Measurements from ENCODE around the gene ANKRD40.

GRCh38 chr17:50672071-50672470 is 35.6 kb downstream of the ANKRD40 start:
- TF ChIP-seq POLR2A (IDR thresholded peaks at IDR 0.05), result no peak
- no peak for TF ChIP-seq CTCF (IDR thresholded peaks at IDR 0.05)
- no peak for TF ChIP-seq POLR2AphosphoS5 (IDR thresholded peaks at IDR 0.05)

Data from transverse colon (tissue), 4 donors.